GM21825 (cell line): Measurements from ENCODE around the gene SUSD1.

Experiments used
- ATAC-seq: cut with Tn5 transposase; IDR thresholded peaks from one replicate; pipeline ENCODE4 v1.9.1; 2021; ENCODE audit warnings: mild to moderate bottlenecking, moderate library complexity; ENCODE audit not compliant: unreplicated experiment

Gene SUSD1

GRCh38 chr9:112072721-112073638, 102.1 kb downstream of the SUSD1 start:
- ATAC-seq, result no peak

GRCh38 chr9:112069318-112070169, 105.6 kb downstream of the SUSD1 start:
- peak; percentile 78 for ATAC-seq

DNA sequence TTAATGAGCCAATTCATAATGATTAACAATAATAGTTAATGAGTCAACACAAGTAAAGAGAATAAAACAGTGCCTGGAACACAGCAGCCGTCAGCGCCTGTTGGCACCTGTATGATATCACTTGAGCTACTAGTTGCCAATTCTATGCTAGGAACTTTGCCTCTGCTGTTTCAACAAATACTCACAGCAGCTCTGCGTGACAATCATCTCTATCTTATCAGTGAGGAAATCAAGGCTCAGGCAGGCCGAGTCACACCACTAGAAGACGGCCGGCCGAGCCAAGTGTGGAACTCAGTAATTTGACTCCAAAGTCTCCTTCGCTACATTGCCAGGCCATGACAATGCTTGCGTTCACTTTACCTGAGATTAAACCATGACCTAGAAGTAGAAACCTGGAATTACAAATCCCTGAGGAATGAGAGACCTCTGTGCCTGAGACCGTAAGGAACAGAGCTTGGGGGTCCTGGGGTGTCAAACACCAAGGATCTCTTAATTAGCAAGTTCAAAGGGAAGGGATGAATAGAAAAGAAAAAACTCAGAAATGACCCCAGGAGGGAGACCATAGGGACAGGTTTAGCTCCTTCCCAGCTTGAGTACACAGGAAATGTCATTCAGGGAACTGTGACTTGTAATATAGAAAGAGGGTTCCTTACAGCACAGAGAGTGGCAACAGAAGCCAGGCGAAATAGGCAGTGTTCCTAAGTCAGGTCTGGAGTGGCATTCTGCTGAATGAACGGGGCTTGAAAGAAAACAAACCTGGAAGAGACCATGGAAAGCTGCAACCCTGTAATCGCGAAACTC, 109.1 kb downstream of the SUSD1 start:
- no peak for ATAC-seq

DNA sequence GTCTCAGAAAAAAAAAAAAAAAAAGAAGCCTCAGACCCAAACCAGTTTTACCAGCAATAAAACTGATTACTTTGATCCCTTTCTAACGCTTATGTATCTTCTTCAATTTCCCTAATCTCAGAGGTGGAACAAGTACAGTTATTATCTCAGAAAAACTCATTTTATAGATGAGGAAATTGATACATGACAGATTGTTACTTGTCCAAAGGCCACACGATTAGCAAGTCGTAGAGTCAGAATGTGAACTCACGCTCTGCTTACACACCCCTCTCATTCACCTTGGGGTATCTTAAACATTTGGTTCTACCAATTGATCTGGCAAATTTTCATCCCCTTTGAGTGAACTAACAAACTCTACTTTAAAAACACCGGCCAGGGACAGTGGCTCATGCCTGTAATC, 110.2 kb downstream of the SUSD1 start:
- ATAC-seq, result no peak

- ATAC-seq, result no peak
These were observed 111.5 kb downstream of the SUSD1 start for GRCh38 chr9:112063586-112063985.

GRCh38 chr9:112063151-112063550, 111.9 kb downstream of the SUSD1 start:
- no peak for ATAC-seq

DNA sequence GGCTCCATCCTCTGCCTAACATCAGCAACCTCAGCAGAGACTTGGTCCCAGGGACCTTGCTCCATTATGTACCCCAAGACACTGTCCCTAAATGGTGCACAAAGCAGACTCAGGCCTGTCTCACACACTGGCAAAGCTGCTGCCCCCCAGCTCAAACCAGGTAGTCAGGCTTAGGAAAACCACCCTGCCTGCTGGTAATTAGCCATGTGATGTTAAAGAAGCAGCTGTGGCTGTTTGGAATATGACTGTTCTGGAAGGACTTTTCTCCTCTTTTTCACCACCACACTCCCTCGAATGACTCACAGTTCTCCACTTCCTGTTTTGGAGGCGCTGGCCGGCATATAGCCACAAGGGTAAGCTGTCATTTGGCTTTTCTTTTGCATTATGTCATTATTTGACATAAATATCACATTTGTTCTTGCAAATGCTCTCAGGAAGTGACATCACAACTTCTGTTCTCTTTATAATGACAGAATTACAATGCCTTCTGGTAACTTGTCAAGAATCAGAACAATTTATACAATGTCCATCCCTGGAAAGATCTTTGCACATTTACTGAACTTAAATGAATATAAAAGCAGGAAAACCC, 113.9 kb downstream of the SUSD1 start:
- peak; percentile 77 for ATAC-seq

- no peak for ATAC-seq
These were observed 115.2 kb downstream of the SUSD1 start for GRCh38 chr9:112059966-112060320.

DNA sequence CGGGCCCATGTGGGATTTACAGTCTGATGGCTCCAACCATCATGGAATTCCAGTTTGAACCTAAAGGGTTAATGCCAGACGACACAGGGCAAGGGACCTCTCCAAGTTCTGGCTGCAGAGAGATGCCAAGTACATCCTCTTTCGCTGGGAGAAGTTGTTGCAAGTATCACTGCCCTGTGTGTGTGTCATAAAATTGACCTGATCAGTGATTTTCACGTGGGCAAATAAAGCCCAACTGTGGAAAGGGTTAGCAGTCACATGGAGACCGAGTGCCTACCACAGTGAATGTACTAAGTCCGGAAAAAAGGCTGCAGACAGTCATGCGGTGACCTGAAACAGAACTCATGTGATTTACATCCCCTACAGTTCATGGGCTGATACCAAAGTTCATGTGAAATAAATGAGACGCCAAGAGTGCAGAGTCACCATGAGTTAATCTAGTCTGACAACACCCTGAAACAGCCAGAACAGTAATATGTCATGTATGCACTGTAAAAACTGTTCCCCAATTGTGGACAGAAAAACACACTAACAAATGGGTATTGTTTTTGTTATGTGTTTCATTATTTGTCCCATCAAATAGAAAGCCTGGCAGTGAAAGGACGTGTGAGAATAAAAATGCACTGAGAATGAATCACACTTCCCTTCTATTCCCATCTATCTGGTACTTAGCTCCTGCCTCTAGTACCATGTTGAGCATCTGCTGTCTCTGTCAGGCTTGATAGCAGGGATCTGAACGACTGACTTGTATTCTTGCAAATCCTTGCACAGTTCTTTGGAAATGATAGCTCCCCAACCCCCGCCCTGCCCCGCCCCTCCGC, 115.7 kb downstream of the SUSD1 start:
- no peak for ATAC-seq

- no peak for ATAC-seq
These were observed 118.1 kb downstream of the SUSD1 start for GRCh38 chr9:112056996-112057395.

DNA sequence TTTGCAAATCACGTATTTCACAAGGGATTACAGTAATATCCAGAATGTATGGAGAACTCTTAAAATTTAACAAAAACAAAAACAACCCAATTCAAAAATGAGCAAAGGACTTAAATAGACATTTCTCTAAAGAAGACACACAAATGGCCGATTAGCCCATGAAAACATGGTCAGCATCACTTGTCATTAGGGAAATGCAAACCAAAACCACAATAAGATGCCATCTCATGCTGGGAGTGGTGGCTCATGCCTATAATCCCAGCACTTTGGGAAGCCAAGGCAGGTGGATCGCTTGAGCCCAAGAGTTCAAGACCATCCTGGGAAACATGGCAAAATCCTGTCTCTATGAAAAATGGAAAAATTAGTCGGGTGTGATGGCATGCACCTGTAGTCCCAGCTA, 120.2 kb downstream of the SUSD1 start:
- ATAC-seq, result no peak

DNA sequence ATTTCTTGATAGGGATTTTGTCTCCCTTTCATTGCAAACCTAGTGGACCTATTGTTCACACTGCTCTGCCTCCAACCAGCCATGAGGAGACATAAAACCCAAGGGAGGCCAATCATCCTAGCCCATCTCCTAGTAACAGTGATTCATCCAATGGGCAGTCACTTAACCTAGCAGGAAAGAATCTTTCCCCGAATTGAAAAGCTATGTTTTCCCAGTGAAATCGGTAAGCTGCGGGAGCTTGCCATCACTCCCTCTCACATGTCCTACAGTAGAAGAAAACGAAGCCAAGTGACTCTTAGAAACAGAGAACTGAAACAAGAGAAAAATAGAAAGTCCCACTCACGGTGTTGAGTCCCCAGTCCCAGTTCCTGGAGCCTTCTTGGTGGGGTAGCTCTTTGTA, 123.3 kb downstream of the SUSD1 start:
- ATAC-seq, result no peak

DNA sequence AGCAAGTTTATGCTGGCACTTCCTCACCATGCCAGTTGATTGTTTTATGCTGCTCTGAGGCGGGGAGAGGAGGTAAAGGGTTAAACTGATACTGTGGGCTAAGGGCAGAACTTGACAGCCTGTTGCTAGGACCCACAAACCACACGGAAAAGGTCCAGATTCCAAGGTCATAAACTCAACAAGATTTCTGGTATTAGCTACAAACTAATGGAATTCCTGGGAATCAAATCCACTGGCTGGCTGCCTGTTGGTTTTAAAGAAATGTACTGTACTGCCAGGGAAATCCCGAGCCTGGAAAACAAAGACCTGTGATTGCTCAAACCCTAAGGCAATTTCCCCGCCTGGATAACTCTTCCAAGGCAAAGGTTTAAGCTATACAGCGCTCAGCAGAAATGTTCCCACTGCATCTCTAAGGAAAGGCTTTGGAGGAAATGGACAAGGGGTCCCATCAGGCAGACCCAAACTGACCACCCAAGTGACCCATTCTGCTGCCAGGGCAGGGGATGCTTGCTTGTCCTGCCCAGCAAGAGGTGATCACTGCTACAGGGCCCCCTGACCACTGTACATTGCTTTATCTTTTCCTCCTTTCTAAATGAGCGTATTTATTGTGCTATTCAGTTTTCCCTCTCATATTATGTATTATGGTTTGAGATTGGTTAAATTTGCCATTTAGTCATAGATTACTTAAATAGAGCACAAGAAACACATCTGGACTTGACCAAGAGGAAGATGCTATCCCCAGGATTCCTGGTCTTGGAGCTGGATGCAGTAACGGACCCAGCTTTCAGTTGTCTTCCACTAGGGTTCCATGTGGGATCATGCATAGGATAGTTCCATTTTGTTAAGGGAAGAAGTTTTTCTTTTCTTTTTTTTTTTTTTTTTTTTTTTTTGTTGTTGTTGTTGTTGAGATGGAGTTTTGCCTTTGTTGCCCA, 124.3 kb downstream of the SUSD1 start:
- ATAC-seq, result no peak

DNA sequence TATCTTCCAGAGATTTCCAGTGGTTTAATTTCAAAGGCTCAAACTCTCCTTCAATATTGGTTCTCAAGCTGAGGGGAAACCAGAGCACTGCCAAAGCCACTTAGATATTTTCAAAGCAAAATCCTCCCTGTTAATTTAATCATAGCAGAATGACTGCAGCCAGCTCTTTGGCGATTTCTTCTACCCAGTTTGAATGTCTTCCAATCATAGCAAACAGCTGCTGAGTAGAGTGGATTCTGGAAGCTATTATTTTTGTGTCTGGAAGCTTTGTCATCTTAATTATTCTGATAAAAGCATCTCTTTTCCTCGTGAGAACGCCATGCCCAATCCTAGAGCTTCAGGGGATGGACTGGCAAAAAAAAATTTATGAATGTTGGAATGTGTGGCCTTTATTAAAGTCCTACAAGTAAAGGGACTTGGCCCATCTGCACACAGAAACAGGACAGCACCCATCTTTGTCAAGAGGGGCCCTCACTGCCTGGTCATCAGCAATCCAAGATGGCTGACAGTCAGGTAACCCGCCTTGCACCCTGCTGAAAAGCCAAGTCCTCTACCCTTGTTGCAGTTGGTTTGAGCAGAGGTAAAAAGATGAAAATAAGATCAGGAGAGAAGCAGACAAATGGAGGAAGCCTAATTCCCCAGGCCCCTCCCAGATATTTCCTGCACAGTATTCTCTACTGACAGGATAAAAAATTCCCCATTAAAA, 125.1 kb downstream of the SUSD1 start:
- ATAC-seq, result no peak

DNA sequence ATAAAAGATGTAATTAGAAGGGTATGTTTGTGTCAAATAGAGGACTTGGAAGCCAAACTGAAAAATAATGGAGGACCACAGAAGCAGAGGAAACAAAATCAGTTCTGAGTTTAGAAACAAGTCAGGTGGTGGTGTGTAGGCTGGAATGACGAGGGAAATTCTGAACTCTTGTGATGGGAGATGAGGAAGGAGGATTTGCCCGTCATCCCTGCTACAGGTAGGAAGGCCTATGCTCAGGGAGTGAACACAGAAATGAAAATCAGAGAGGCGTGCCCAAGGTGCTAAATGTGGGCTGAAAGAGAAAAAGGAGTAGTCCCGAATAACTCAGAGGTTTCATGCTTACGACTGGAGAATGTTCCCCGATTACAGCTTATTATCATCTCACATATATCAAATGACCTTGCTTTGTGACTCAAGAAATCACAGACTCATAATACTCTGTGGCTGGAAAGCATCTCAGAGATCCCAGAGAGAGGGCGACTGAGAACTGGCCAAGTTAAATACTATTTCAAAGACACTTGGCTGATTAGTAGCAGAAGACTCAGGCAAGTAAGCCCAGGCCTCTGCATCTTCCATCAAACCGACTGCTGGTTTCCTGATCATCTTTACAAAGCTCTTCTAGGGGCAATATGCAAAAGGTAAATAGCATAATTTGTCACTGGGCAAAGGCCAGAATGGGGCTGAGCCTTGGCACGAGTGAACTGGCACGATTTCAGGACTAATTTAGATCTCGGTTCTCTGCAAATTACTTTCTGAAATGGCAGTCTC, 126.0 kb downstream of the SUSD1 start:
- ATAC-seq, result no peak

DNA sequence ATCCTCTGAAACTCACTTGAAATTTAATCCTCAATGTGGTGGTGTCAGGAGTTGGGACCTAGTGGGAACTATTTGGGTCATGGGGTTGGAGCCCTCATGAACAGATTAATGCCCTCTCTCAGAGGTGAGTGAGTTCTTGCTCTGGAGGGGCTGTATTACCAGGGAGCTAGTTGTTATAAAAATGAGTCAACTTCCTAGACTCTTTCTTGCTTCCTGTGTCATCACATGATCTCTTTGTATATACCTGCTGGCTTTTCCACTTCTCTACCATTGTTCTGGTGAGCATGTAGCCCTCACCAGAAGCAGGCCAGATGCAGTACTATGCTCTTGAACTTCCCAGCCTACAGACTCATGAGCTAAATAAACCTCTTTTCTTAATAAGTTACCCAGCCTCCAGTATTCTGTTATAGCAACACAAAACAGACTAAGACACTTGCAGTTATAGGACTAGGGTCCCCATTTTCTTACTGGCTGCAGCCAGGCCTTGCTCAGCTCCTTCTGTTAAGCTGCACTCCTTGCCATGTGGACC, 127.5 kb downstream of the SUSD1 start:
- ATAC-seq, result no peak

DNA sequence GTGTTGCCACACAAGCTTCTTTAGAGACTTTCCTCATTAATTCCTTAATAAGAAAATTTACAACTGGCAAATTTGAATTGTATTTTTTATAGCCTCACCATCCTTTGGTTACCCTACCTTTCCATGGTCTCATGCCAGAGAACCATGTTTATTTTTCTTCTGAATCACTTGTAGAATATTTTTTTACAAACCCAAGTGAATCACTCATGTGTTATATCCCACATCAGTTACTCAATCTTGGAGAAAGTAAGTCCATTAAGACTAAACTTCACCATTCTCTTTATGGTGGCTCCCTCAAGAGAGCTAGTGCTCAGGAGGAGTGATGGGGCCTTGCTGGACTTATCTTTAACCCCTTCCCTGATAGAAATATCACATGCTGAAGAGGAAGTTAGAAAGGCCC, 128.9 kb downstream of the SUSD1 start:
- ATAC-seq, result no peak
